ENCODE measurements around the gene TBX18.

TBX18 gene

DNA sequence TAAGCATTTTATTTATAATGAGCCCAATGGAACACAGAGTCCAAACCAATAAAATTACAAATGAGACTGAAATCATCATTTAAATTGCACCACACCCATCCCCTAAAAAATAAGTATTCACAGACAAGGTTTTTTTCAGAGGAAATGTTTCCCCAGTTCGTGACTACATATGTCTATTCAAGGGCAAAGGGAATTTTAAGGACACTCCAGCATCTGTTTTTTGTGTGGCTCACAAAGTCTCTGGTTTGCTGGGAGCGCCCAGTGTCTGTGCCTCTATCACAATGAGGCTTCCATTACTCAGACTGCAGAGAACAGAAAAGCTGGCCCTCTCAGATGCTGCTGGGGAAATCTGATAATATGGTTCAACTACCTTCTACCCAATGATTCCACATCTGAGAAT lies 16.0 kb downstream of the TBX18 start:
- DNase-seq (ENCODE audit: low read depth), result no peak

- DNase-seq (ENCODE audit: low read depth), result no peak
Measured at GRCh38 chr6:84743616-84744015, 20.8 kb downstream of the TBX18 start.

DNA sequence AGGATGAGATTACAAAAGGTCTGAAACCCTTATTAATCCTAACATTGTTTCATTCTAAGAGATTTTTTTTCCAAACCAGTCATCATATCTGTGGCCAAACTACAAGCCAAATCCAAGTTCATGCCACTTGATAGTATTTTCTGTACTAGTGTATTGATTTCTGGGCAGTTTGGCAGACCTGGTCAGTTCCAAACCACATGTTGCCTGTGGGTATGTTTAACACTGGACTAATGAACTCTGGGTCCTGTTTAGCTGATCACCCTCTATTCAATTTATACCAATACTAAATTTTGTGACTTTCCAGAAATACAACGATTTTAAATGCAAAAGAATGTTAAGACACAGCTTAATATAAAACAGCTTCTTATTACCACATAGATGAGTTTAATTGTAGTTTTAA lies 24.0 kb downstream of the TBX18 start:
- peak; percentile 11 for DNase-seq (ENCODE audit: low read depth)

DNA sequence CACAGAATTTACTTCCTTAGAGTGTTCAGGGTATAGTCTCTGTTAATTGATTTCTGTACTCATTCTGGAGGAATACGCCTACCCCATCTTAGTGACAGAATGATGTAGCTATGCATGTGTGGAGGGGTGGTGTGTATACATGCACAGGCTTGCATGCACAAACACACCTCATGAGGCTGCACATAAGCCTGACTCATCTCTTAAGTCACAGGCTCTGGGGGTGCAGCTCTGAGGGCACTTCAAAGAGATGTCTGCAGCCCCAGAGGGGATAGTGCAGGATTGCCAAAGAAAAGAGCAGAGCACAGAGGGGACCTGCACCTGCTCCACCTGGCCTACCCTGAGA lies 24.6 kb downstream of the TBX18 start:
- no peak for DNase-seq (ENCODE audit: low read depth)

DNA sequence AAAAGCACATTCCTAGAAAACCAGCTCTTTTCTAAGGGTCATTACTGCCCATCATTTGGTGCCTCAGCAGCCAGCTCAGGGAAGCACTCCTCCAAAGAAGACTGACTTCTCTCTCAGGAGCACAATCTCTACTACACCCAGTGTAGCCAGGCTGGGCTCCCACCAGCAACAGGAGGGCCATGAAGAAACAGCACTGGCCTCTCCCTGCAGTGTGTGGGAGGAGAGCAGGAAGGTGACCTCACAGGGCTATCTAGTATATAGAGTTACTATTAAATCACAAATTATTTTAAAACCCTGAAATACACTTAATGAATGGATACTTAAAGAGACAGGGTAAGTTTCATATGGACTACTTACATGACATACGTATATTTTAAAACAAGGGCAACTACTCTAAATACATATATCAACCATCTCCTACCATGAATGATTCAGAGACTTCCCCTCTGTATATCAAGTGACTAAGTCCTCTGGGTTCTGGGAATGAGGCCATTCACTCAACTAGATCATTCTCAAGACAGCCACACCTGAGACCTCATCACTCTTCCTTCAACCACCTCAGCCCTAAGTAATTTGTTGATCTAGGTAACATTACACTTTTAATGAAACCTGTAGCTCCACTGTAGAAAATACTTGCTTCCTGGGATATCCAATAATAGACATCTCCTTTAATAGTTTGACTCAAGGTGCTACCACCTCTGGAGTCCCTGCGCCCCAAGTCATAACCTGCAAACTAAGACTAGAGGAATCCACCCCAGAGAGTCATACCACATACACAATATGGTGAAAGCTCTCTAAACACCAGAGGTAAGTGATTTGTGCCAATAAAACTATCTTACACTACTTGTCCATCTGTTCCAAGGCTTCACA lies 25.2 kb downstream of the TBX18 start:
- no peak for DNase-seq (ENCODE audit: low read depth)

DNA sequence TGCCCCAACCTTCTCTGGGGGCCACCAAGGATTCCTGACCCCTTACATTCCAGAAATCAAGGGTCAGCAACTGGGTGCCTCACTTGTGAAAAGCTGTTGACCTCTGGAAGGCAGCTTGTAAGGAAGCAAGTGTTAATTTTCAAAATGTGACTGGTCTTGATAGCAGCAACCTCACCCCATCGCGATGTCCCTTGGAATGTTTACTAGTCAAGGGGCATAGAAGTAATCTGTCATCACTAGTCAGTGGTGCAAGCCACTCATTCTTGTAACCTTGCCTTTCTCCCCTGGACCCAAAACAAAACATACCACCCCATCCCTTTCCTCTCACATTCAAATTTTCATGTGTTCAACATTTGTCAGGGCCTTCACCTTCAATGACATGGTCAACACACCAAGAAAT lies 30.5 kb downstream of the TBX18 start:
- no peak for DNase-seq (ENCODE audit: low read depth)

GRCh38 chr6:84731901-84732300 lies 32.5 kb downstream of the TBX18 start:
- DNase-seq (ENCODE audit: low read depth), result no peak

DNA sequence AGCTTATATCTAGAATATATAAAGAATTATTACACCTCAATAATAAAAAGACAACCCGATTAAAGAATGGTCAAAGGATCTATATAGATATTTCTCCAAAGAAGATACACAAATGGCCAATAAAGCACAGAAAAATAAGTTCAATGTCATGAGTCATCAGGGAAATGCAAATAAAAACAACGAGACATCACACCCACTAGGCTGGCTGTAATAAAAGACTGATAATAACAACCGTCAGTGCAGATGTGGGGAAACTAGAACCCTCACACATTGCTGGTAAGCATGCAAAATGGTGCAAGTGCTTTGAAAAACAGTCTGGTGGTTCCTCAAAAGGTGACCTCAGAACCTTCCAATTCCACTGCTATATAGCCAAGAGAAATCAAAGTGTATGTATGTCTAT lies 33.0 kb downstream of the TBX18 start:
- DNase-seq (ENCODE audit: low read depth), result no peak

DNA sequence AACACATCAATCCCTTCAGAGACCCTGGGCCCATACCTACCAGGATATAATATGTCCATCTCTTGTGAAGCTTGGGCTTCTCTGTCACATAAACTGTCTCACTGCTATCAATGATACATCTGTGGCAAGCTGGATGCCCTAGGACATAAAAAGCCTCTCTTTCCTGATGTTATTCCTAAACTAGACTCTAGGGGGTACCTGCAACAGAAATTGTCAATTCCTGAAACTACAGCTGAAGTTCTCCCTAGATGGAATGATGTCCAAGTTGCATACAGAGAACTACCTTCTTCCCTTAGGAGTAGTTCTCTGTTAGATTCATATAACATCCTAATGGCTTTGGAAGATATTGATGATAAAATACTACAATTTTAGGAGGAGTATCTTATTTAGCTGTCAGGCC lies 35.8 kb downstream of the TBX18 start:
- DNase-seq (ENCODE audit: low read depth), result peak; percentile 26

- no peak for DNase-seq (ENCODE audit: low read depth)
Measured at GRCh38 chr6:84719152-84719551, 45.2 kb downstream of the TBX18 start.

- DNase-seq (ENCODE audit: low read depth), result peak; percentile 47
Measured at GRCh38 chr6:84718038-84718955, 46.1 kb downstream of the TBX18 start.

DNA sequence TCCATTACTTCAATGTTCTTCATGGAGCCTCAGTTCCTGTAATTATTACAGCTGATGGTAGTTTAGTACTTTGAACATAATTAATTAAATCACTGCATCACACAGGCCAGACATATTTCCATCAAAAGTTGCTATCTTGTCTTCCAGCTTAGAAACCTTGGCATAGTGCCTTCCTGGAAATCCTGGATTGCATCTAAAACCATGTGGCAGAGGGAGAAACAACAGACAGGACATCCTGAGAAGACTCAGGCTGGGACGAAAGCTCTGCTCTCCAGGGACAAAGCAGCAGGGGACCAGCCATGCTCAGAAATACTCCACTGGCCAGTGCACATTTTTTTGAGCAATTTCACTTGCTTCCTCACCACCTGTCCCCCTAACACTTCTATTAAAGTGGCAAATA lies 55.3 kb downstream of the TBX18 start:
- no peak for DNase-seq (ENCODE audit: low read depth)

DNA sequence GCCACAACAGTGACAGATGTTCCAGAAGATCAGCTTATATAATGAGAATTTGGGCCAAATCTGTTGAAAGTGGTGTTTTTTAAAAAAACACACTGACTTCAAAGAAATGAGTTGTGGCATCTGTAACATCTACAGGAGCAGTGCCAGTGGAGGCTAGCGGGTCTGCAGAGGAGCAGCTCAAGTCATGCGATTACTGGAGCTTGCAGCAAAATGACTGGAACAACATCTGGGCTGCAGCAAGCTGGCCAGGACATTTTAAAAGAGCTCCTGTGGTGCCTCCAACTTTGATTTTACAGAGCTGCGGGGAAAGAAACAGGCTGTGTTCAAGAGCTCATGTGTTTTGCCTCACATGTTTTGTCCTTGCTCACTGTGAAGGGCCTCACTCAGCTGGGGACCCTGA lies 57.2 kb downstream of the TBX18 start:
- DNase-seq (ENCODE audit: low read depth), result peak; percentile 70

- no peak for DNase-seq (ENCODE audit: low read depth)
Measured at GRCh38 chr6:84696166-84696565, 68.2 kb downstream of the TBX18 start.

GRCh38 chr6:84691978-84692623 lies 72.3 kb downstream of the TBX18 start:
- no peak for DNase-seq (ENCODE audit: low read depth)

- peak; percentile 9 for DNase-seq (ENCODE audit: low read depth)
Measured at GRCh38 chr6:84688141-84688873, 76.1 kb downstream of the TBX18 start.

GRCh38 chr6:84687431-84687830 lies 77.0 kb downstream of the TBX18 start:
- DNase-seq (ENCODE audit: low read depth), result no peak

GRCh38 chr6:84685983-84686584 lies 78.3 kb downstream of the TBX18 start:
- no peak for DNase-seq (ENCODE audit: low read depth)

DNA sequence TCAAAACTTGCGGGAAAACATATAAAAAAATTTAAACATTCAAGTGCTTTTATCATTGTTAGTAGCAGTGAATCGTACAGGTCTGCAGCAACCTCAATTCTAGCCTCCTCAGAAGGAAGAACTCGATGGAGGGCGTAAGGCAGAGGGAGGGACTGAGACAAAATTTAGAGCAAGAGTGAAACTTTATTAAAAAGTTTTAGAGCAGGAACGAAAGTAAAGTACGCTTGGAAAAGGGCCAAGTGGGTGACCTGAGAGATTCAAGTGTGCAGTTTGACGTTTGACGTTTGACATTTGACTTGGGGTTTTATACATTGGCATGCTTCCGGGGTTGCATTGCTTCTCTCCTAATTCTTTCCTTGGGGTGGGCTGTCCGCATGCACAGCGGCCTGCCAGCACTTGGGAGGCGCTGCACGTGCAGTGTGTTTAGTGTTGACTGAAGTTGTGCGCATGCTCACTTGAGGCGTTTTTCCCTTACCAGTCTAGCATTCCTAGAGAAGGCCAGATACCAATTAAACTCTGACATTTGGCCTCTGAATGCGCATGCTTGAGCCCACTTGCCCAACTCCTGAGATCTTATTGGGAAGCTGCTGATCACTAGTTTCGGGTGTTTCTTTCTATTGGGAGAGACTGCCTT lies 82.6 kb downstream of the TBX18 start:
- no peak for DNase-seq (ENCODE audit: low read depth)

DNA sequence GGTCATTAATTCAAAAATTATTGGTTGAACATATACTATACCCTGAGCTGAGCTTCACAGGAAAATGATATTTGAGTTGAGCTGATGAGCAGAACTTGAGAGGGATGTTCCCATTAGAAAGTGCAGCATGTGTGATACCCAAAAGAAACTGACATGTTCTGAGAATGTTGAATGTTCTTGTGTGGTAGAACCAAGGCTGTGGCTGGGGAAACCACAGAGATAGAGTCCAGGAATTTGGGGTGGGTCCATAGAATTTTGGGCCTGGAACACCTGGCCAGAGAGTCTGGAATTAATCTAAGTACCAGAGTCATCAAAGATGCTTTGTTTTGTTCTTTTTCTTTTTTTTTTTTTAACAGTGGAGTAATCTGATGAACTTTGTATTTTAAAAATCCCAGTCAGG lies 88.7 kb downstream of the TBX18 start:
- DNase-seq (ENCODE audit: low read depth), result no peak

GRCh38 chr6:84674395-84674794 lies 90.0 kb downstream of the TBX18 start:
- DNase-seq (ENCODE audit: low read depth), result no peak

Data from fibroblast of gingiva (primary cell).